ENCODE data around the gene RP2. TPM values are rescaled to one million over a fixed set of nuclear protein-coding genes. Genes with fewer than 3 reads are reported as not detected.

The RP2 gene
- total and polyA plus RNA-seq, 9 of the 15 experiments (the other 6 are each of a cell fraction or from before 2014, with no cell fraction given), result 2.0 to 6.9 (median 3.5) TPM

GRCh38 chrX:46912603-46913491 is 76.0 kb downstream of the RP2 start:
- H3K4me2 ChIP-seq (ENCODE audit: insufficient read depth, low read length), result peak overlapping the region; percentile 62; the same call in 1 of the 2 replicates
- DNase-seq (ENCODE audit: extremely low read depth in 1 of 4, low spot score in 3 of 4) (peak; percentile 18 to 52 (median 34)), ATAC-seq (peak; percentile 85), FAIRE-seq (no peak)
- BruUV-seq (replicated peaks), result no TSS peak
- peak overlapping the region; percentile 55; the same call in 1 of the 2 replicates for H2AFZ ChIP-seq (ENCODE audit: low read depth, low read length)
- in situ Hi-C loops (cut with MboI), result no loop called here
- no peaks in the 10 kb centered on the region for H3K9me1 ChIP-seq (ENCODE audit: control insufficient read depth, insufficient read depth, low read length)
- H3K9ac ChIP-seq (ENCODE audit: insufficient read depth in 1 of 2, low read depth in 2 of 2, low read length in 2 of 2), result peak overlapping the region; percentile 49 to 88; a peak in 3 of 4 replicates
- H3K27me3 ChIP-seq (ENCODE audit: control insufficient read depth in 2 of 2, insufficient read depth in 2 of 2, low read length in 2 of 2), result no peaks in the 10 kb centered on the region; a peak in 2 of 5 replicates
- H3K4me3 ChIP-seq, result peak overlapping the region; percentile 50
- H3K4me1 ChIP-seq (replicated peaks in 1 of 2; ENCODE audit: control insufficient read depth in 2 of 2, insufficient read depth in 2 of 2, low read length in 2 of 2), result peaks cover 0 to 9% of the 10 kb centered on the region in 2 experiments; a peak in 2 of 5 replicates
- no peaks in the 10 kb centered on the region for H4K20me1 ChIP-seq (replicated peaks; ENCODE audit: control insufficient read depth, insufficient read depth, low read length)
- CTCF ChIA-PET (ENCODE audit: low intra/inter-chr PET ratio), result no interaction called here
- intact Hi-C loops (cut with micrococcal nuclease), result loop anchor here (1.0 kb wide), 1 partner anchor 65 kb away; no protein-coding TSS in a partner anchor
- H3K27ac ChIP-seq (ENCODE audit: extremely low read depth, low read depth, low read length), result peak overlapping the region; percentile 49; the same call in 1 of the 3 replicates
- no peaks in the 10 kb centered on the region for H3K9me3 ChIP-seq (replicated peaks; ENCODE audit: control insufficient read depth, insufficient read depth, low read depth, low read length)
- POLR2A ChIA-PET, result interaction anchor here (0.6 kb wide), 1 partner anchor 48 kb away, joined by 3 read pairs; no protein-coding TSS in a partner anchor
- 16% methylated on average over 13 of the region's 109 CpGs for WGBS (ENCODE audit: insufficient coverage, low coverage, missing lambda C conversion rate)
- H3K79me2 ChIP-seq (ENCODE audit: control insufficient read depth, insufficient read depth, low read length), result peaks cover 32% of the 10 kb centered on the region
- H3K36me3 ChIP-seq (ENCODE audit: control insufficient read depth, insufficient read depth, low read length), result no peaks in the 10 kb centered on the region
- TF ChIP-seq ZNF75A (CRISPR knock-in tag; IDR thresholded peaks at IDR 0.05), result peak; percentile 72; the same call in 1 of the 2 replicates
- peak; percentile 59 for TF ChIP-seq RBFOX2 (IDR thresholded peaks at IDR 0.05; ENCODE audit: low read depth, low read length)
- TF ChIP-seq ZNF551 (CRISPR knock-in tag; IDR thresholded peaks at IDR 0.05), result no peak
- no peak for TF ChIP-seq ZNF518B (CRISPR knock-in tag; IDR thresholded peaks at IDR 0.05)
- no peak for TF ChIP-seq MCM7 (IDR thresholded peaks at IDR 0.05)
- TF ChIP-seq EGR1 (conservative IDR thresholded peaks at IDR 0.05), result peak; percentile 28; the same call in 1 of the 2 replicates
- peak; percentile 28; the same call in 1 of the 2 replicates for TF ChIP-seq PHF8 (IDR thresholded peaks at IDR 0.05; ENCODE audit: borderline replicate concordance, low read length)
- no peak for TF ChIP-seq CUX1 (CRISPR knock-in tag; IDR thresholded peaks at IDR 0.05)
- TF ChIP-seq E2F6 (IDR thresholded peaks at IDR 0.05; ENCODE audit: borderline replicate concordance in 1 of 2, extremely low read depth in 1 of 2, insufficient read depth in 1 of 2, insufficient read length in 1 of 2, low read depth in 1 of 2, low read length in 1 of 2, poor library complexity in 1 of 2, severe bottlenecking in 1 of 2), result peak in 1 of 2 experiments; percentile 43

Measured in K562 (cell line).